Cardiac atrium fibroblast (primary cell): ENCODE results near the gene LHPP. TPM values are rescaled to one million over a fixed set of nuclear protein-coding genes. Genes with fewer than 3 reads are reported as not detected.

Source experiments
- total RNA-seq: library from RNA; depleted of rRNA; stranded (reverse); fragments of >200 nt; gene quantifications from 2 replicates; pipeline ENCODE4 v1.2.3, GENCODE V29; 2015

The LHPP gene
- 8.4 and 11.2 TPM in 2 replicates for total RNA-seq

GRCh38 chr10:124461642-124462347 is at the start of gene LHPP:
LHPP (plus strand) TSS chr10:124461823; CDS start chr10:124461863, 40 bp downstream.

GRCh38 chr10:124418726-124419501 is 42.7 kb upstream of the LHPP start, which contains the start of gene OAT:
OAT (minus strand) TSS chr10:124418923; CDS start chr10:124412171, 6,752 bp downstream.

GRCh38 chr10:124450012-124450782 is 11.4 kb upstream of the LHPP start, which contains the start of gene NKX1-2:
NKX1-2 (minus strand) TSS chr10:124450035; CDS start chr10:124449943, 92 bp downstream.

Other genes with a start within 250 kb of the LHPP start
- gene OAT, start 42.9 kb upstream of the LHPP start, total RNA-seq = 188 and 226 TPM in 2 replicates
- gene NKX1-2, start 11.8 kb upstream of the LHPP start, total RNA-seq = not detected in 2 replicates